Stimulated activated CD4-positive, alpha-beta T cell treated with anti-CD3 and anti-CD28 coated beads, TNF-alpha, amount 100 ng/mL, for 48 hours (primary cell): Measurements from ENCODE around the gene CENATAC.
"Not testable (repeated sequence)": the region's sequence is repeated elsewhere in the genome, so short reads cannot be mapped to it uniquely, and the experiment has no call there.

Experiments used
- DNase-seq, 3 donors: peaks; one replicate each; pipeline ENCODE4 v3.0.0-alpha.2; 2020; ENCODE audit warnings: low read depth in 3 of 3

Gene CENATAC, protein sequence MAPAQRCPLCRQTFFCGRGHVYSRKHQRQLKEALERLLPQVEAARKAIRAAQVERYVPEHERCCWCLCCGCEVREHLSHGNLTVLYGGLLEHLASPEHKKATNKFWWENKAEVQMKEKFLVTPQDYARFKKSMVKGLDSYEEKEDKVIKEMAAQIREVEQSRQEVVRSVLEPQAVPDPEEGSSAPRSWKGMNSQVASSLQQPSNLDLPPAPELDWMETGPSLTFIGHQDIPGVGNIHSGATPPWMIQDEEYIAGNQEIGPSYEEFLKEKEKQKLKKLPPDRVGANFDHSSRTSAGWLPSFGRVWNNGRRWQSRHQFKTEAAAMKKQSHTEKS

DNA sequence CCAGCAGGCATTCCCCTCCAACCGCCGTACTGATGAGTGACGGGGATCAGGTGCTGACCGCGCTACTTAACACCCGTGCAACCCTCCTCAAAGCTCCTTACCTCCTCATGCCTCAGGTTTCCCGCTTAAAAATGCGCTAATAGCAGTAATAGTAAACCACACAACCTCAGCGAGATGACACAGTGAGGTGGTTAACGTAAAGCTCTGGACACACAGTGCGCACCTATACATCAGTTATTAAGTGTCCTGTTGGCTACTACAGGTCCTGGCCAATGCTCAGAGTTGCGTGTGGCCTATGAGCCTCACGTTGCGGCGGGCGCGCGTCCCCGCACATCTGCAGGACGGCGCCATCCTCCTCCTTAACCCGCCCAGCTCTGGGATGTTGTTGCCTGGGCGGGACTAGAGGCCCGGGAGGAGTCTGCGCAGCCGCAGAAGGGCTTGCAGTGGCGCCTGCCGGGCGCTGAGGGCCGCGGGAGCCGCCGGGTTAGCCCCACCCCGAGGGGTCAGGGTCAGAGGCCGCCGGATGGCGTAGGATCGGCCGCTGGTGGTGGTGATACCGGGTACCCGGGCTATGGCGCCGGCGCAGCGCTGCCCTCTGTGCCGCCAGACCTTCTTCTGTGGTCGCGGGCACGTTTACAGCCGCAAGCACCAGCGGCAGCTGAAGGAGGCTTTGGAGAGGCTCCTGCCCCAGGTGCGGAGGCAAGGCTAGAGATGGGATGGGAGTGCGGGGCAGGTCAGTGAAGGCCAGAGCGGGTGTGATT lies at the start of gene CENATAC:
Gene CENATAC, plus strand, starts transcription at position 512 of the 761 bp plus-strand sequence. Its CDS starts 60 bp downstream, at position 572.
- DNase-seq = peak; percentile 90 to 95 (median 92)

DNA sequence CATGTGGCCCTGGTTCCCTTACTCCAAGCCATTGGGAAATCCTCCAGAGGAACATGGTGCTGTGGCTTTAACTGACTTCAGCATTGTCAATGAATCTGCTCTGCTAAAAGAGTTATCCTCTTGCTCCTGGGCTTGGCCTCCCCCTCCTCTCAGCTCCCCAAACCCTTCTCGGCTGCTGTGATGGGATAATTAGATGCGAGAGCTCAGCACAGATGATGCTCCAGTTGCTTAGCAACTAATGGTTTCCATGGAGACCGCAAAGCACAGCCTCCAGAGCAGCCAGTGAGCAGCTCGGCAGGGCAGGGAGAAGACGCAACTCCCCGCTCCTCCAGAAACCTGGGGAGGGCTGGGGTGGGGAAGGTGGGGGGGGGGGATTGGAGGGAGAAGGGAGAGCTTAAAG lies 44.7 kb upstream of the CENATAC start:
- DNase-seq = no peak

DNA sequence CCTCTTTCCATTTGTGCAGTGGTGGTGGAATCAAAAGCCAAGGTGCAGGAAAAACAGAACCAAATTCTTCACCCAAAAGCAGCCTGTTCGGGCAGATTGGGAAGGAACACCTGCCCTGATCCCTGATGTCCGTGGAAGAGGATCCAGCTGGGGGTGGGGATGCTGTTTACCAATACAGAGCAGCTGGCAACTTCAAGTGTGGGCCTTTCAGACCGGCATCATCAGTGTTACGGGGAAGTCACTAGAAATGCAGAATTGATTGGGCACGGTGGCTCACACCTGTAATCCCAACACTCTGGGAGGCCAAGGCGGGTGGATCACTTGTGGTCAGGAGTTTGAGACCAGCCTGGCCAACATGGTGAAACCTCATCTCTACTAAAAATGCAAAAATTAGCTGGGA lies 44.0 kb upstream of the CENATAC start:
- DNase-seq = not testable (repeated sequence)

DNA sequence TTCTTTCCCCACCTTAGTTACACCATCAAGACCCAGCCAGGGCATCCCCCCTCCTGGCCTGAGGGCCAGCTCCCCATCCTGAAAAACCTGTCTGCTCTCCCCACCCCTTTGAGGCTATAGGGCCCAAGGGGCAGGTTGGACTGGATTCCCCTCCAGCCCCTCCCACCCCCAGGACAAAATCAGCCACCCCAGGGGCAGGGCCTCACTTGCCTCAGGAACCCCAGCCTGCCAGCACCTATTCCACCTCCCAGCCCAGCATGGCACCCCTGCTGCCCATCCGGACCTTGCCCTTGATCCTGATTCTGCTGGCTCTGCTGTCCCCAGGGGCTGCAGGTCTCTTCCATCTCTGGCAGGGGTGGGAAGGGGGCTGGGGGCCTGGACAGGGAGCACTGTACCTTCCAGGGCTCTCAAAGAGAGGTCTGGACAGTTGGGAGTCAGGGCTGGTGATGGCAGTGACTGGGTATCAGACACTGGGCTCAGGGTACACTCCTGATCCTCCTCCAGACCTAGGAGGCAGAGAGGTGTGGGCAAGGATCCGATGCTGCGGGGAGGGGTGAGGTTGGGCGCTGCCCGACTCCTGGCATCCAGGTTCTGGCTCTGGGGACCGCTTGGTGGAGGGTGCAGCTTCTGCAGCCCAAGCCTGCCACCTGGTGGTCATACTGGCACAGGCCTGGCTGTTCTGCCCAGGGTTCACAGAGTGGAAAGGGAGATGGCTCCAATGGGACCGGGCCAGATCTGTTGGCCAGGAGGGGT lies 41.7 kb upstream of the CENATAC start, which contains the start of gene UPK2:
Gene UPK2, plus strand, starts transcription at position 205 of the 753 bp plus-strand sequence. Its CDS starts 53 bp downstream, at position 258.
- DNase-seq = peak; percentile 80 to 90 (median 82)

DNA sequence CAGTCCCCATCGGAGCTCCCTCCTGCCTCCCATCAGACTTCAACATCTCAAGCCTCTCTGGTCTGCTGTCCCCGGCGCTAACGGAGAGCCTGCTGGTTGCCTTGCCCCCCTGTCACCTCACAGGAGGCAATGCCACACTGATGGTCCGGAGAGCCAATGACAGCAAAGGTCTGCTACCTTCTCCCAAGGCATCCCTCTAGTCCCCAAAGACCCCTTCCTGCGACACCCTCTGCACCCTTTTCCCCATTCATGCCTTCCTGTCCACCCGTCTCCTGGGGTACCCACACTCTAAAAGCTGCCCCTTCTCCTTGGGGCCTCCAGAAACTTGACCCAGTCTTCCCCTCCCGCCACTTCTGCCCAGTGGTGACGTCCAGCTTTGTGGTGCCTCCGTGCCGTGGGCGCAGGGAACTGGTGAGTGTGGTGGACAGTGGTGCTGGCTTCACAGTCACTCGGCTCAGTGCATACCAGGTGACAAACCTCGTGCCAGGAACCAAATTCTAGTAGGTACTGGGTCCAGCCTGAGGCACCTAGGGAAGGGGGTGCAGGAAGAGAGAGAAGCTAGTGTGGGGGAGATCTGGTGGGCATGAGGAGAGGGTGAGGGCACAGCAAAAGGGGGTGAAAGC lies 41.0 kb upstream of the CENATAC start:
- DNase-seq = no peak

DNA sequence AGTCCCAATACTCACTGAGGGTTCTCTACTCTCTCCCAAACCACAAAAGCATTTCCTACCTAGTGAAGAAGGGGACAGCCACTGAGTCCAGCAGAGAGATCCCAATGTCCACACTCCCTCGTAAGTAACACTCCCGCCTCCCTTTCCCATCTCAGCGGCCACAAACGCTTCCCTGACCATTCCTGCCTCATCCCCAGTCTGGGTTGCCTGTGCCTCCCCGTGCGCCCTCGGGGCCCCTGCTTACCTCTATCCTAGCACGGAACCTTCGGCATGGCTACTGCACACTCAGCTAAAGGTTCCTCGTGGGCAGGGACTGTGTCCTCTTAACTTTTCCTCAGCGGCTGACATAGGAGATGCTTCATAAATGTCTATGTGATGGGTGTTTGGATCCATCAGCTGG lies 40.4 kb upstream of the CENATAC start:
- no peak for DNase-seq

DNA sequence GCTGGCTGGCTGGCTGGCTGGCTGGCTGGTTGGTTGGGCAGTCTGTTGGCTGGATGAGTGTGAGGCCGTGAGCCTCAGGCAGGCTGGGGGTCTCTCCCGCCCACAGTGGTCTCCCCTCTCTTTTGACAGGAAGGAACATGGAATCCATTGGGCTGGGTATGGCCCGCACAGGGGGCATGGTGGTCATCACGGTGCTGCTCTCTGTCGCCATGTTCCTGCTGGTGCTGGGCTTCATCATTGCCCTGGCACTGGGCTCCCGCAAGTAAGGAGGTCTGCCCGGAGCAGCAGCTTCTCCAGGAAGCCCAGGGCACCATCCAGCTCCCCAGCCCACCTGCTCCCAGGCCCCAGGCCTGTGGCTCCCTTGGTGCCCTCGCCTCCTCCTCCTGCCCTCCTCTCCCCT lies 40.0 kb upstream of the CENATAC start:
- no peak for DNase-seq

DNA sequence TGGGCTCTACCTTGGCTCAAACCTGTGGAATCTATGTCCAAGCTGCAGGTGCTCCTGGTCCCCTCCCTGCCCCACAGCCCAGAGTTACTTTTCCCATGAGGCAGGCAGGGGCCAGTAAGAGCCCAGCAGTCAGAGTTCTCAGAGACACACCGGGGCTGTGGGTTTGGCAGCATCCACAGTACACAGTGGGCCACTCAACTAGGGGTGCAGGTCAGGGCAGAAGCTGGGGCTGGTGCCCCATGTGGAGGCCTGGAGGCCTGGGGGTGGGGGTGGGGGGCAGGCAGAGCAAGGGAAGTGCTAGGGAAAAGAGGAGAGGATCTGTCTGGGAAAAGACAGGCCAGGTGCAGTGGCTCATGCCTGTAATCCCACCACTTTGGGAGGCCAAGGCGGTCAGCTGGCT lies 39.4 kb upstream of the CENATAC start:
- DNase-seq = no peak

DNA sequence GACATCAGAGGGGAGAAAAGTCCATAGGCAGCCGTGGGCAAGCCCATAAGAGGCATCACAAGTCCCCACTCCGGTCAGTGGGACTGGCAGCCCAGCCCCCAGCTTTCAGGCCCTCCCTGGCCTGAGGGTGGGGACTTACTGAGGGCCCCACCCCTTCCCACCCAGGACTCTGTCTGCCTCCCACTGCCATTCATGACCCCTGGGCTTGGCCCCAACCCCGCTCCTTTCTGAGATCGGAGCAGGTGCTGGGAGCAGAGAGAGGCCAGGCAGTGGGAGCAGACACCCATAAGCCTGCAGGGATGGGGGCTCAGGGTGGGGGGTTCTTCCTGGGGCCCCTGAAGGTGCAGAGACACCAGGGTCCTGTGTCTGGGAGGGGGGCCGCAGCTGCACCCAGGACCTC lies 36.7 kb upstream of the CENATAC start:
- no peak for DNase-seq

DNA sequence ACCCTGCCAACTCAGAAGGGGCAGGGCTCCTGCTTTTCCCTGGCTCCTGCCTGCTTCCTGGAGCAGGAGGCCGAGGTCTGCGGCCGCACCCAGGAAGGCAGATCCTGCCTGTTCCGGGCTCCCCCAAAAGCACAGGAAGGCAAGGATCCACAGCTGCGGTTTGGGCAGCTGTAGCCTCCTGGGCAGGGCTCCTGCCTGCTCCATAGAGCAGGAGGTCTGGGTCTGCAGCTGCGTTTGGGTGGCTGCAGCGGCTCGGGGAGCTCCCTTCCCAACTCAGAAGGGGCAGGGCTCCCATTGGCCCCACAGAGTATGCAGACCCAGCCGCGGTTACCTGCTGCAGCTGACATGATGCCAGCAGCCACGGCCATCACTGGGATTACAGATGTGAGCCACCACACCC lies 36.3 kb upstream of the CENATAC start:
- no peak for DNase-seq

DNA sequence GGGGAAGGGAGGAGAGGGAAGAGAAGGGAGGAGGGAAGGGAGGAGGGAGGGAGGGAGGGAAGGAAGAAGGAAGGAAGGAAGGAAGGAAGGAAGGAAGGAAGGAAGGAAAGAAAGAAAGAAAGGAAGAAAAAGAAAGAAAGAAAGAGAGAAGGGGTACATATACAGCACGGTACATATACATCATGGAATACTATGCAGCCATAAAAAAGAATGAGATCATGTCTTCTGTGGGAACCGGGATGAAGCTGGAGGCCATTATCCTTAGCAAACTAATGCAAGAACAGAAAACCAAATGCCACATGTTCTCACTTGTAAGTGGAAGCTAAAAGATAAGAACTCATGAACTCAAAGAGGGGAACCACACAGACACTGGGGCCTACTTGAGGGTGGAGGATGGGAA lies 28.4 kb upstream of the CENATAC start:
- DNase-seq = not testable (repeated sequence)

DNA sequence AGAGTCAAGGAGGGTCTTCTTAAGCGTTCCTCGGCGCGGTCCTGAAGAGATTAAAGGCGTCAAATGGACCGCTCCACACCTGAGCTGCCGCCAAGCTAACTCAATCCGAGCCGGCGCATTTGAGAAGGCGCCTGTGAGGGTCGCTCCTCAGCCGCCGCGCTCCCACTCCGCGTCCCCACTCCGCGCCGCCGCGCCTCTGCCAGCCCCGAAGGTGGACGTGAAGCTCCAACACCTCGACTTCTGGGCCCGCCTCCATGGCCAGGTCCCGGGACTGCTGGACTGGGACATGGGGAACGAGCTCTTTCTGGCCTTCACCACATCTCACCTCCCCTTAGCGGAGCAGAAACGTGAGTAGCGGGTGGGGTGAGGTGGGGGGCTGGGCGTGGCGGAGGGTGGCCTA lies 26.3 kb upstream of the CENATAC start, which contains the start of gene FOXR1:
Gene FOXR1, plus strand, starts transcription at position 116 of the 400 bp plus-strand sequence. Its CDS starts 171 bp downstream, at position 287.
- no peak for DNase-seq

DNA sequence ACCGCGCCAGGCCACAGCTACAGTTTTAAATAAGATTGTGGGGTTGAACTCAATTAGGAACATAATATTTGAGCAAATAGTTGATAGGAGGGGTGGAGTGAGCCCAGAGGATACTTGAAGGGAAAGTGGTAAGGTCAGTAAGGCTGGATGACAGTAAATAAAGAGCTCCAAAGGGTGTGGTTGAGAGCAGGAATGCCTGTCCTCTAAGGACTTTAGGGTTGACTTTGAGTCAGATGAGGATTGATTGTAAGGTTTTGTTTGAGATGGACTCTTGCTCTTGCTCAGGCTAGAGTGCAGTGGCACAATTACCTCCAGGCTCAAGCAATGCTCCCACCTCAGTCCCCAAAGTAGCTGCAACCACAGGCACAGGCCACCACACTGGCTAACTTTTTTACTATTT lies 24.0 kb upstream of the CENATAC start:
- no peak for DNase-seq

DNA sequence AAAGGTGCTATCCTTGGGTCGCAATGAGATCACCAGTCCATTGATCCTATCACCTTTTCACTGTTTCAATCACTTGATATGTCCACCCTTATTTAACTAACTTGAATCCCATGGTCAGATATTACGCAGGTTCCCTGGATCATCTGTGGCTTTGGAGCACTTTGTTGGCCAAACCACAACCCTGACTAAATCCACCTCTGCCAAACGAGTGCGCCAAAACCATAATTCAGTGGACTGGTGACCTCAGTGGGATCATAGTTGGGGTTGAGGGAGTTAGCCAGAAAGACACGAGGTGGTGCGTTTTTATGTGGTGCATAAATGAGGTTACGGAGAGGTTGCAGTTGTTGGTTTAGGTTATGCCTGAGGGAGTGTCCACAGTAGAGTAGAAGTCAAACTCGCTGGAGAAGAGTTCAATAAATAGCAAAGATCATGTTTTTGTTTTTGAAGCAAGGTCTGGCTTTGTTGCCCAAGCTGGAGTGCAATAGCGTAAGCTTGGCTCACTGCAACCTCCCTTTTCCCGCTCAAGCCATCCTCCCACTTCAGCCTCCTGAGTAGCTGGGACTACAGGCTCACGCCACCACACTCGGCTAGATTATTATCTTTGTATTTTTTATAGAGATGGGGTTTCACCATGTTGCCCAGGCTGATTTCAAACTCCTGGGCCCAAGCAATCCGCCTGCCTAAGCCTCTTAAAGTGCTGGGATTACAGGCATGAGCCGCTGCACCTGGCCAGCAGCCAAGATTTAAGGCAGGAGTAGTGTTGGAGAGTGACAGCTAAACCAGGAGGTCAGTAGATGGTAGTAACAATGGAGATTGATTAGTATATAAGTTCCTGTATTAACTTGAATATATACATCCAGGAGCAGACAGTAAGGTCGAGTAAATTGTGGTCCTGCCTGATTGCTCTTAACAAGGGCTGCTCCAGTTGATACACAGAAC lies 21.9 kb upstream of the CENATAC start:
- DNase-seq = no peak

DNA sequence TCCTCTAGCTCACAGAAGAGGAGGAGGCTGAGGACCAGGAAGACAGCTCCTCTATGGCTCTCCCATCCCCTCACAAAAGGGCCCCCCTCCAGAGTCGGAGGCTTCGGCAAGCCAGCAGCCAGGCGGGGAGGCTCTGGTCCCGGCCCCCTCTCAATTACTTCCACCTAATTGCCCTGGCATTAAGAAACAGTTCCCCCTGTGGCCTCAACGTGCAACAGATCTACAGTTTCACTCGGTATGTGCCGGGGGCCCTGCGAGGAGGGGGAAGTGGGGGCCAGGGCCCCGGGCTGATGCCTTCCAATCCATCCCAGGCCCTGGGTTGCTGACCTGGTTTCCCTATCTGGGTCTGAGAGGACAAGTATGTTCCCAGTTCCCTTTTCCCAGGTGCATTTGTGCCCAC lies 18.5 kb upstream of the CENATAC start:
- no peak for DNase-seq

DNA sequence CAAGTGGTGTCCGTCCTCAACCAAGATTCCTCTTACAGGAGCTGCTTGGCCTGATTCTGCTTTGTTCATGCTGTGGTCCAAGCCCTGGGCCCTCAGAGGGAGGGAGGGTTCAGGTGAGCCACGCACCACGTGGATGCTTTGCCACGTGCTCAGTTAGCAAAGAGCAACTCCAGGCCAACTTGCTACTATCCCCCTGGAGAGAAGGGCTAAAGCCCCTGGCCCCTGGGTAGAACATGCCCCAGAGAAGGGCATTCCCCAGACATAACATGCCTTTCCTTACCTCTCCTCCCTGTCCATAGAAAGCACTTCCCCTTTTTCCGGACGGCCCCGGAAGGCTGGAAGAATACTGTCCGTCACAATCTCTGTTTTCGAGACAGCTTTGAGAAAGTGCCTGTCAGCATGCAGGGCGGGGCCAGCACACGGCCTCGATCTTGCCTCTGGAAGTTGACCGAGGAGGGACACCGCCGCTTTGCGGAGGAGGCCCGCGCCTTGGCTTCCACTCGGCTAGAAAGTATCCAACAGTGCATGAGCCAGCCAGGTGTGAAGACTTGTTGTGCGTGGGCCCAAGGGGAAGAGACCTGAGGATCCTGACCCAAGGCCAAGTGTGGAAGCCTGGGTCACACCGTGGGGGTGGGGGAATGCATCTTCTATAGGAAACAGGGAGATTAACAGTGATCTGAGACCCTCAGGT lies 17.6 kb upstream of the CENATAC start:
- DNase-seq = no peak

DNA sequence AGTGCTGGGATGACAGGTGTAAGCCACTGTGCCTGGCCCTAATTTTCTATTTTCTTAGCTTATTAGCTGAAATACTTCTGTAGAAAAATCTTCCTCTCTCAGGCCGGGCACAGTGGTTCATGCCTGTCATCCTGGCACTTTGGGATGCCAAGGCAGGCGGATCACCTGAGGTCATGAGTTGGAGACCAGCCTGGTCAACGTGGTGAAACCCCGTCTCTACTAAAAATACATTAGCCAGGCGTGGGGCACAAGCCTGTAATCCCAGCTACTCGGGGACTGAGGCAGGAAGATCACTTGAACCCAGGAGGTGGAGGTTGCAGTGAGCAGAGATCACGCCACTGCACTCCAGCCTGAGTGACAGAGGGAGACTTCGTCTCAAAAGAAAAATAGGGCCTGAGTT lies 13.6 kb upstream of the CENATAC start:
- DNase-seq = not testable (repeated sequence)

DNA sequence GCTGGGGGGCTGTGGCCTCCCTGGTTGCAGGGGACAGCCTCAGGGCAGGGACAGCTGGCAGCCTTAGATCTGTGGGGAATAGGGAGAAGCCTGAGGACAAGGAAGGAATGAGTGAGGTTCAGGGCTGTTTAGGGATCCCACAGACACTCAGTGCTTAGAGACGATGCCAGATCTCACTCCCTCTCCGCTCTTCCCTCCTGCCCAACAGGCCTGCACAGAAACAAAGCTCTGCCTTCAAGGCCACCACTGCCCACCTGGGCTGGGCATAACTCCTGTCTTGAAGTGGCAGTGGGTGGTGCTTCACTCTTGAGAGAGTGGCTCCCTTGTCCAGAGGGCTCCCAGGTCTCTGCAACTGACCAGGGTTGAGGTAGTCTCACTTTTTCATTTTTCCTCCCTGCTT lies 13.1 kb upstream of the CENATAC start:
- DNase-seq = no peak

DNA sequence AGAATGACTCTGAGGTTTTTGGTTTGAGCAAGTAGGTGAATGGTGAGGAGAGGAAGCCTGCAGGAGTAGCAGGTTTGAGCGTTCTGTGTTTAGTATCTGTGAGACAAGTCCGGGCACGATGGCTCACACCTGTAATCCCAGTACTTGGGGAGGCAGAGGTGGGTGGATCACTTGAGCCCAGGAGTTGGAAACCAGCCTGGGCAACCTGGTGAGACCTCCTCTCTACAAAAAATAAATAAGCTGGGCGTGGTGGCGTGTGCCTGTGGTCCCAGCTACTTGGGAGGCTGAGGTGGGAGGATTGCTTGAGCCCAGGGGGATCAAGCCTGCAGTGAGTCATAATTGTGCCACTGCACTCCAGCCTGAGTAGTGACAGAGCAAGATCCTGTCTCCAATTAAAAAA lies 9.7 kb upstream of the CENATAC start:
- no peak for DNase-seq

DNA sequence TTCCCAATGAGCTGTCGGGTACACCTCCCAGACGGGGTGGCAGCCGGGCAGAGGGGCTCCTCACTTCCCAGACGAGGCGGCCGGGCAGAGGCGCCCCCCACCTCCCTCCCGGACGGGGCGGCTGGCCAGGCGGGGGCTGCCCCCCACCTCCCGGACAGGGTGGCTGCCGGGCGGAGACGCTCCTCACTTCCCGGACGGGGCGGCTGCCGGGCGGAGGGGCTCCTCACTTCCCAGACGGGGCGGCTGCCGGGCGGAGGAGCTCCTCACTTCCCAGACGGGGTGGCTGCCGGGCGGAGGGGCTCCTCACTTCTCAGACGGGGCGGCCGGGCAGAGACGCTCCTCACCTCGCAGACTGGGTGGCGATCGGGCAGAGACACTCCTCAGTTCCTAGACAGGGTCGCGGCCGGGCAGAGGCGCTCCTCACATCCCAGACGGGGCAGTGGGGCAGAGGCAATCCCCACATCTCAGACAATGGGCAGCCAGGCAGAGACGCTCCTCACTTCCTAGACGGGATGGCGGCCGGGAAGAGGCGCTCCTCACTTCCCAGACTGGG lies 6.4 kb upstream of the CENATAC start:
- not testable (repeated sequence) for DNase-seq
